Aorta (tissue), 5 donors: ENCODE measurements around the gene MYOZ2. TPM values are rescaled to one million over a fixed set of nuclear protein-coding genes. Genes with fewer than 3 reads are reported as not detected.

Experiments used
- ATAC-seq: fragments of 200-7000 bp; cut with Tn5 transposase; one replicate; pipeline ENCODE4 v1.9.1; 2022; ENCODE audit warnings: moderate library complexity; ENCODE audit not compliant: low FRiP score
- DNase-seq, 2 donors: peaks; one replicate each; pipeline ENCODE4 v3.0.0-alpha.2; 2020
- H3K27ac ChIP-seq, 2 donors: one replicate each; pipeline ENCODE4 v1.5.1; 2013; ENCODE audit warnings: low read length in 2 of 2, mild to moderate bottlenecking in 2 of 2, moderate library complexity in 2 of 2, control low read depth in 1 of 2, inconsistent platforms in 1 of 2, low read depth in 1 of 2
- H3K27me3 ChIP-seq, 2 donors: one replicate each; pipeline ENCODE4 v1.6.1; 2013; ENCODE audit warnings: control low read depth in 1 of 2, low read length in 1 of 2, mild to moderate bottlenecking in 1 of 2, moderate library complexity in 1 of 2; ENCODE audit not compliant: insufficient read depth in 2 of 2, control insufficient read depth in 1 of 2
- H3K36me3 ChIP-seq, 2 donors: one replicate each; pipeline ENCODE4 v1.6.1; 2013; ENCODE audit warnings: control low read depth in 1 of 2, low read length in 1 of 2, mild to moderate bottlenecking in 1 of 2; ENCODE audit not compliant: insufficient read depth in 2 of 2, control insufficient read depth in 1 of 2
- H3K4me1 ChIP-seq, 2 donors: one replicate each; pipeline ENCODE4 v1.6.1; 2013; ENCODE audit warnings: low read length in 2 of 2, control low read depth in 1 of 2, mild to moderate bottlenecking in 1 of 2, moderate library complexity in 1 of 2; ENCODE audit not compliant: insufficient read depth in 2 of 2, control insufficient read depth in 1 of 2
- H3K4me3 ChIP-seq, 2 donors: one replicate each; pipeline ENCODE4 v1.5.1; 2013; ENCODE audit warnings: low read length in 2 of 2, control low read depth in 1 of 2, mild to moderate bottlenecking in 1 of 2
- H3K9me3 ChIP-seq: one replicate; pipeline ENCODE4 v1.6.1; 2013; ENCODE audit warnings: mild to moderate bottlenecking, low read length; ENCODE audit not compliant: control insufficient read depth
- WGBS, 2 donors: extraction: QIAGEN DNeasy Blood & Tissue Kit; methylation state at CpG; one replicate each; pipeline ENCODE4 v1.1.7; 2013; 5-methylcytosine and 5-hydroxymethylcytosine counted together
- intact Hi-C, 2 donors: fragments of 100-400 bp; cut with DNase I; formaldehyde crosslinking; loops; one replicate each; pipeline versions ENCODE4 v1.14.2 to v1.15.0; 2022
- long read RNA-seq, 2 donors: library from polyadenylated mRNA; unstranded; transcript quantifications; one replicate each; pipeline ENCODE4 v2.0.0, GENCODE V29; 2020 to 2021
- polyA plus RNA-seq, 2 donors: library from polyadenylated mRNA; stranded (reverse); fragments of 200-250 nt; gene quantifications; one replicate each; pipeline ENCODE4 v1.2.3, GENCODE V29; 2013
- total RNA-seq, 2 donors: library from RNA; stranded (reverse); fragmentation: NEBNext Ultra II Directional; extraction: Animal tissue kit (Norgen Biotek cat#: 25700); gene quantifications; one replicate each; pipeline ENCODE4 v1.2.1, GENCODE V29; 2021
- donor health status: healthy with polysubstance abuse.
- donor health status: Bipolar disorder and iron deficiency.
- donor health status: DM: no; HTN: no; CAD: no.
- donor health status: DM: no; HTN: no; CAD: no.
- donor health status: DM: yes; HTN: yes; CAD: no.

The MYOZ2 gene
- 10 to 100 TPM in 1 of 2 donors, 1 to 10 TPM in 1; 9.4 to 12.0 TPM for total RNA-seq
- polyA plus RNA-seq, result 10 to 100 TPM in 1 of 2 donors, 1 to 10 TPM in 1; 8.9 to 46.3 TPM
- long read RNA-seq, donor 1, transcript MYOZ2-201 (6 exons, 2,597 nt), result major isoform, 24 of 28 reads
- long read RNA-seq, donor 1, partial matches to known transcripts, result 3 of 28 reads
- long read RNA-seq, donor 1, other reads (novel, unspliced or antisense), result 1 of 28 reads
- long read RNA-seq, donor 2, partial matches to known transcripts, result 2 of 6 reads
- long read RNA-seq, donor 2, other reads (novel, unspliced or antisense), result 1 of 6 reads

DNA sequence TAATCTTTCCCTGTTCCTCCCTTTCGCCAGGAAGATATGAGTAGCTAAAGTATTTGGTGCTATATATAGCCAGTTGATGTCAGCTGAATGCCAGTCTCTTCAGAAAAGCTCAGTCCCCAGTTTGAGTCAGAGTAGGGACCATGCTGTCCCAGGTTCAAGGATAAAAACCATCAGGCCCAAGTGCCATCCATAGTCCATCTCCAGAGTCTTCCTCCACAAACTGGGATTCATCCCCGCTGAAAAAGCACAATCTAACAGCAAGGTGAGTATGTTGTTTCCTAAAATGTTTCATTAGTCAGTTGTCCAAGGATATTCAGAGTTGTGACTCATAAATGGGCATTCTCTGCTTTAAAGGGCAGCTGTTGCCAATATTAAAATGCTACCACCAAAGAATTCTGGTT is at the start of gene MYOZ2:
TSS of gene MYOZ2 (plus strand) at position 112 of the 401 bp plus-strand sequence. CDS start 694 bp downstream, outside the sequence.
- ATAC-seq, result peak; percentile 65
- Histone ChIP-seq H3K27ac (peak within 1 kb of the TSS; percentile 87 to 90), H3K4me3 (peak within 1 kb of the TSS; percentile 26 to 60)

DNA sequence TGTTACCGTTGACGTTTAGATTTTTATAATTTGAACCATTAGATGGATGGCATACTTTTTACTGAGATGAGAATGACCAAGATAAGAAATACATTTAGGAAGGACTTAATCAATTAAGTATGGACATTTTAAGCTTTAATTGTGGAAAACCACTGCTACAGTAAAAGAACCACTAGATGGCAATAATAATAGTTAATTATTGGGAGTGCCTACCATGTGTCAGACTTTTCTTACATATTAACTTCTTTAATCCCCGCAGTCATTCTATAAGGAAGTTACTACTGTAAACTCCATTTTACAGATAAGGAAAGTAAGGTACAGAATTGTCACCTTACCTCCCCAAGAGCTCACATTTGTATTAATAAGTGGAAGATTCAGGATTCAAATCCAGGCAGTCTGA is 48.5 kb upstream of the MYOZ2 start:
- Histone ChIP-seq H3K27me3 (no peaks in the 10 kb centered on the region), H3K4me3 (no peak overlapping the region), H3K27ac (no peak overlapping the region), H3K4me1 (no peaks in the 10 kb centered on the region), H3K9me3 (no peaks in the 10 kb centered on the region), H3K36me3 (no peaks in the 10 kb centered on the region)
- no peak for DNase-seq
- peak; percentile 46 for ATAC-seq
- intact Hi-C loops, result no loop called here
- 90 to 92% methylated on average over 3 of the region's 3 CpGs for WGBS, 2 donors

More for the DNA sequence above, at the start of gene MYOZ2:
- no peaks in the 10 kb centered on the region for H3K27me3 ChIP-seq
- WGBS, 2 donors, result 16 to 32% methylated on average over 2 of the region's 2 CpGs
- H3K4me1 ChIP-seq, result peaks cover 5 to 15% of the 10 kb centered on the region in 2 donors
- intact Hi-C loops, result loop anchor here in 1 of 2 donors (5.0 to 10.0 kb wide), 2 partner anchors 33 to 151 kb away; no protein-coding TSS in a partner anchor
- H3K9me3 ChIP-seq, result no peaks in the 10 kb centered on the region
- H3K36me3 ChIP-seq, result no peaks in the 10 kb centered on the region
- no peak for DNase-seq

DNA sequence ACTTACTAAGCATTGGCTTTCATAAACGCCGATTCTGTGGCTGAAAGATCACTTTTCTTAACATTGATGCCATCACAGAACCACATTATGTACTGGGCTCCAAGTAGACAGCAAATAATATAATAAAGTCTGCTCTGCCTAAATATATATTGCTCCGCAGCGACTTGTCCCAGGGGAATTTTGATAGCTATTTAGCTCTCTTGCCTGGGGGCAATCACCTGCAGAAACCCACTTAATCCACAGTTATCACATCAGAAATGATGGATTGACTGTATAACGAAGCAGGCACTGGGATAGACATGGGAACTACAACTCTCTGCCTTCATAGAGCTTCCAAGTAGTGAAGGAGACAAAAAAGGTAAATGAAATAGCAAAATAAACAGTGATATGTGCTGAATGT is 48.0 kb upstream of the MYOZ2 start:
- 77 to 91% methylated on average over 5 of the region's 5 CpGs for WGBS, 2 donors
- H3K4me3 ChIP-seq, result no peak overlapping the region
- H3K36me3 ChIP-seq, result no peaks in the 10 kb centered on the region
- H3K27me3 ChIP-seq, result no peaks in the 10 kb centered on the region
- ATAC-seq, result peak; percentile 22
- no peaks in the 10 kb centered on the region for H3K4me1 ChIP-seq
- no peaks in the 10 kb centered on the region for H3K9me3 ChIP-seq
- intact Hi-C loops, result no loop called here
- no peak for DNase-seq
- no peak overlapping the region for H3K27ac ChIP-seq

DNA sequence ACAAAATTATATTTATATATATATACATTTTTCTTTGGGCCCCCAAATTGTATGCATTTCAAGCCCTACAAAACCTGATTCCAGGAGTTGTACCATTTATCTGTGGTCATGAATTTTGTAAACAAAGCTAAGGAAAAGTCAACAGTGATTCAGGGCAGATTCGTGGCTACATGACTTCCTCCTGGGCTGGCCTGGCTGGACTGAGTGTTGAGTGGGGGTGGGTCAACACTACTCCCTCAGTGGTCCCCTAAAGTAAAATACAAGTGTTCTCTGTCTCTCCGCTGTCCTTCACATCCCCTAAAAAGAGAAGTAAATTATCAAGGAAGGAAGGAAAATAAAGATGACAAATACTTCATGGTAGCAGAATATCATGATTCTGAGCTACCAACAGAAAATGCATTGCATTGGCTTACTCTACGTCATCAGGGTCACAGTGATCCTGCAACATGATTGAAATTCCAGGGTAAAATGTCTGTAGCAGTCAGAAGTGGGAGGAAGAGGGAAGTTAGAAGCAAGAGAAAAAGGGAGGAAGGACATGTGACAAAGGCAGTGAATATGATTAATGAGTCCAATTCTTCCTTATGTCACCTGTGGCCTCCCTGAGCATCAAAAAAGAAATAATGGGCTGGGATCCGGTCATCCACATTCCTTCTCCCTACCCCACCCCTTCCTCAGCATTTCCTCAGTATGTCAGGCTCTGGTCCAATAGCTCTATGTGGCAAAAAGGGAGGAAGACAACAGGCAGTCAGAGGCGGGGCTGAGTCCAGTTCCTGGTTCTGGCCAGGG is 42.4 kb upstream of the MYOZ2 start:
- no peaks in the 10 kb centered on the region for H3K4me1 ChIP-seq
- no peaks in the 10 kb centered on the region for H3K9me3 ChIP-seq
- 74 to 75% methylated on average over 5 of the region's 5 CpGs for WGBS, 2 donors
- no peak overlapping the region for H3K27ac ChIP-seq
- DNase-seq (no peak), ATAC-seq (no peak)
- no peaks in the 10 kb centered on the region for H3K27me3 ChIP-seq
- H3K36me3 ChIP-seq, result no peaks in the 10 kb centered on the region
- intact Hi-C loops, result loop anchor here in 1 of 2 donors (5.0 kb wide), 1 partner anchor 41 kb away; no protein-coding TSS in a partner anchor
- no peak overlapping the region for H3K4me3 ChIP-seq

DNA sequence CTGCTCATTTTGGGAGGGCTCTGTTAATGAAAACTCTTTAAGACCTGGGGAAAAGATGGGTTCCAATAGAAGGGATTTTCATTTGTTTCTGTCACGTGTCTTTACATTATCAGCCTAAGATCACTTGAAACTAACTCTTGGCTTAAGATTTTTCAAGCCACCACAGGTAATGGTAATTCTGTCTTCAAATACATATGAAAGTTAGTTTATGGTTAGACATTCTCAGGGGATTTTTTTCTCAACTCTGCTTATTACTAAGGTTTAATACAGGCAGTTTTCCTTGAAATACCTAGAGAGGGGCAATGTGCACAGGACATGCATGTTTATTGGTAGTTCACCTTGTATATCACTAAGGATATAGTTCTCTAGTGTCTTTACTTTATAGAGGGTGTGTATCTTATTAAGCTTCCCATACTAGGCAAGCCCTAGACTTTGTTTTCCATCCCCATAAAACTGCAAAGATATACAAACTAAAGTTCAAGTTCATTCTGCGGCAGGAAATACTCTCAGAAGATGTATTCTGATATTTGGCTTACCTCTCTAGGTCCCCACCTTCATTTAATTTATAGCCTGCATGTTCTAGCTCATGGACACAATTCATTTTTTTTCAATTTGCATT is 38.2 kb upstream of the MYOZ2 start:
- Histone ChIP-seq H3K27me3 (no peaks in the 10 kb centered on the region), H3K4me1 (peaks cover 0 to 5% of the 10 kb centered on the region in 2 donors), H3K27ac (no peak overlapping the region), H3K9me3 (no peaks in the 10 kb centered on the region), H3K36me3 (no peaks in the 10 kb centered on the region), H3K4me3 (no peak overlapping the region)
- DNase-seq, result no peak
- 97 to 98% methylated on average over 2 of the region's 2 CpGs for whole genome bisulfite sequencing, 2 donors
- ATAC-seq, result no peak
- intact Hi-C loops, result no loop called here

DNA sequence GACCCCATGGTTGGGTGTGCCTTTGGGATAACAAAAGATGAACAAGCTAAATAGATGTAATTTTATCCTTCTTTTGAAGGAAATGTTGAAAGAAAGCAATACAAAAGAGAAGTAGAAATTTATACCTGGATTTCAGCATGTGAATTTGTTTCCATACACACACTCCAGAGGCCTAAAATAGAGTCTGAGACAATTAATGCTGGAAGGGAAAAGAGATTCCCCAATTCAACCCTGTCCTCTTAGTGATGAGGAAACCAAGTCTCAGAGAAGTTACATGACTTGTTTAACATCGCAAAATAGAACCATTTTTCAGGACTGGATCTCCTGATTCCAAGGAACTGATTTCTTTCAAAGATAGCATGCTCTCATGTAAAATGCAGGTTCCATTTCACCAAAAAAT is 37.3 kb upstream of the MYOZ2 start:
- no peak for DNase-seq
- no peaks in the 10 kb centered on the region for H3K9me3 ChIP-seq
- 96 to 99% methylated on average over 1 of the region's 1 CpG for WGBS, 2 donors
- no peak for ATAC-seq
- peaks cover 0 to 5% of the 10 kb centered on the region in 2 donors for H3K4me1 ChIP-seq
- H3K27ac ChIP-seq, result no peak overlapping the region
- H3K27me3 ChIP-seq, result no peaks in the 10 kb centered on the region
- intact Hi-C loops, result no loop called here
- H3K36me3 ChIP-seq, result no peaks in the 10 kb centered on the region
- H3K4me3 ChIP-seq, result no peak overlapping the region

DNA sequence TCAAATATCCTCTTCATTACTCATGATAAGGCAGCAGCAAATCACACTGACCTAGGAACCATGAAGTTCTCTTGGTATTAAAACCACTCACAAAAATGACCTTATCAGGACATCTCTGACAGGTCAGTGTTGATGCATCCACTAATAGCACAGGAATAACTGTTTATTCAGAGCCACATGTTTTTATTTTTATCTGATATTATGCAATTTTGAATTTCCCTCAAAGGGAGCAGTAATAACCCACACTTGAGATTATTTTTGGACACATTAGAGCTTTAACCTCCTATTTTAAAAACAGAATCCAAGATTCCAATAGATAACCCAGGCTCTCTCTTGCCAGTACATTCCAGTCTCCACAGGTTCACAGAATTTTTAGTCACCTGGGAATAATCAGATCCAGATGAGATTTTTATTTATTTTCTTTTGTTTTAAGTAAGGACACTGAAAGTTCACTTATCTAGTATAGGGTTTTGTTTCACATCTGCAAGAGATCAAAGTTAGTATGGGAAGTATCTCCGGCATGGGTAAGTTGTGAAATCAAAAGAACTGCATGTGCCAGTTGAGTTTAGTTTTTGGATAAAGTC is 36.3 kb upstream of the MYOZ2 start:
- peaks cover 0 to 5% of the 10 kb centered on the region in 2 donors for H3K4me1 ChIP-seq
- H3K27me3 ChIP-seq, result no peaks in the 10 kb centered on the region
- no peak overlapping the region for H3K4me3 ChIP-seq
- WGBS, 2 donors, result 0 to 13% methylated on average over 1 of the region's 1 CpG
- no peaks in the 10 kb centered on the region for H3K36me3 ChIP-seq
- H3K27ac ChIP-seq, result no peak overlapping the region
- peak; percentile 31 for ATAC-seq
- no peak for DNase-seq
- intact Hi-C loops, result no loop called here
- H3K9me3 ChIP-seq, result no peaks in the 10 kb centered on the region

DNA sequence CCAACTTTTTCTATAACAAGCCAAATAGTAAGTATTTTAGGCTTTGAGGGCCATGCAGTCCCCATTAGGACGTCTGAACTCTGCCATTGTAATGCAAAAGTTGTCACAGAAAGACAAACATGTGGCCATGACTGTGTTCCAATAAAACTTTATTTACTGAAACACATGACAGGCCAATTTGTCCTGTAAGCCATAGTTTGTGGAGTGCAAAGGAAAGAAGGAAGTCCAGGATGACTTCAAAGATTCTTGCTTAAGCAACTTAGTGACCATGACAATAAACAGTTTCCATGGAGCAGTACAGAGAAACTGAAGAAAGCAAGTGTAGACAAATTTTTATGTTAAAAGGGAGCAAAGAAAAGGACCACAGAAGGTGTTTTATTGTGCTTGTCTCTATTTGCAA is 35.0 kb upstream of the MYOZ2 start:
- Histone ChIP-seq H3K27ac (no peak overlapping the region), H3K4me3 (no peak overlapping the region), H3K4me1 (peaks cover 0 to 5% of the 10 kb centered on the region in 2 donors), H3K36me3 (no peaks in the 10 kb centered on the region), H3K27me3 (no peaks in the 10 kb centered on the region), H3K9me3 (no peaks in the 10 kb centered on the region)
- no peak for ATAC-seq
- intact Hi-C loops, result loop anchor here (5.0 to 10.0 kb wide), 5 partner anchors 37 to 116 kb away; partner anchors contain the start of genes MYOZ2 (in 1 of the 2) and USP53 (in 1 of the 2)
- no peak for DNase-seq
- WGBS, 2 donors, result 8 to 23% methylated on average over 1 of the region's 1 CpG
